ENCODE data around the gene FLVCR2. TPM values are rescaled to one million over a fixed set of nuclear protein-coding genes. Genes with fewer than 3 reads are reported as not detected.

The FLVCR2 gene
- total RNA-seq, 1 donor from 2014 or later: 3.1 TPM

- Mint-ChIP-seq H3K27me3 (ENCODE audit: low read depth, unreplicated experiment) (no peaks in the 10 kb centered on the region), H3K9me3 (ENCODE audit: unreplicated experiment) (peaks cover 18% of the 10 kb centered on the region), H3K4me1 (ENCODE audit: low read depth, unreplicated experiment) (peaks cover 4% of the 10 kb centered on the region), H3K4me3 (ENCODE audit: unreplicated experiment) (no peak overlapping the region), H3K27ac (ENCODE audit: unreplicated experiment) (no peak overlapping the region), H3K36me3 (ENCODE audit: low read depth, unreplicated experiment) (peaks cover 14% of the 10 kb centered on the region)
- peaks cover 3% of the 10 kb centered on the region for H3K9me3 ChIP-seq (ENCODE audit: insufficient read depth, low read depth, low read length)
- TF ChIP-seq CTCF (IDR thresholded peaks at IDR 0.05; ENCODE audit: insufficient read depth, low read depth, low read length): no peak
- TF ChIP-seq EZH2 (IDR thresholded peaks at IDR 0.05; ENCODE audit: insufficient read depth, low read length): no peak
- H3K27me3 ChIP-seq (ENCODE audit: insufficient read depth, low read length): no peaks in the 10 kb centered on the region
- no peaks in the 10 kb centered on the region for H3K79me2 ChIP-seq (ENCODE audit: insufficient read depth, low read length)
- DNase-seq (ENCODE audit: low read depth): no peak
- no peak overlapping the region for H3K4me2 ChIP-seq (ENCODE audit: low read length)
- no peak for FAIRE-seq
- no peak overlapping the region for H3K4me3 ChIP-seq (ENCODE audit: insufficient read depth, low read depth, low read length)
- H3K4me1 ChIP-seq (ENCODE audit: insufficient read depth, low read length): no peaks in the 10 kb centered on the region
- H4K20me1 ChIP-seq (ENCODE audit: insufficient read depth, low read length): no peaks in the 10 kb centered on the region
- H2AFZ ChIP-seq (ENCODE audit: low read depth, low read length): no peak overlapping the region
- no peaks in the 10 kb centered on the region for H3K36me3 ChIP-seq (ENCODE audit: insufficient read depth, low read length)
- H3K27ac ChIP-seq (ENCODE audit: low read depth, low read length): no peak overlapping the region
- no peak overlapping the region for H3K9ac ChIP-seq (ENCODE audit: low read length)
These were observed 11.5 kb downstream of the FLVCR2 start for GRCh38 chr14:75589931-75590330.

- Histone ChIP-seq H3K36me3 (ENCODE audit: insufficient read depth, low read length) (no peaks in the 10 kb centered on the region), H2AFZ (ENCODE audit: low read depth, low read length) (no peak overlapping the region), H3K9ac (ENCODE audit: low read length) (no peak overlapping the region), H4K20me1 (ENCODE audit: insufficient read depth, low read length) (no peaks in the 10 kb centered on the region), H3K27me3 (ENCODE audit: insufficient read depth, low read length) (no peaks in the 10 kb centered on the region), H3K9me3 (ENCODE audit: insufficient read depth, low read depth, low read length) (peaks cover 3% of the 10 kb centered on the region), H3K79me2 (ENCODE audit: insufficient read depth, low read length) (no peaks in the 10 kb centered on the region), H3K4me1 (ENCODE audit: insufficient read depth, low read length) (no peaks in the 10 kb centered on the region), H3K4me3 (ENCODE audit: insufficient read depth, low read depth, low read length) (no peak overlapping the region), H3K27ac (ENCODE audit: low read depth, low read length) (no peak overlapping the region), H3K4me2 (ENCODE audit: low read length) (no peak overlapping the region)
- Mint-ChIP-seq H3K27ac (ENCODE audit: unreplicated experiment) (no peak overlapping the region), H3K4me3 (ENCODE audit: unreplicated experiment) (no peak overlapping the region), H3K9me3 (ENCODE audit: unreplicated experiment) (peaks cover 18% of the 10 kb centered on the region), H3K27me3 (ENCODE audit: low read depth, unreplicated experiment) (no peaks in the 10 kb centered on the region), H3K36me3 (ENCODE audit: low read depth, unreplicated experiment) (peaks cover 16% of the 10 kb centered on the region), H3K4me1 (ENCODE audit: low read depth, unreplicated experiment) (no peaks in the 10 kb centered on the region)
- DNase-seq (ENCODE audit: low read depth) (no peak), FAIRE-seq (no peak)
- TF ChIP-seq EZH2 (IDR thresholded peaks at IDR 0.05; ENCODE audit: insufficient read depth, low read length): no peak
- no peak for TF ChIP-seq CTCF (IDR thresholded peaks at IDR 0.05; ENCODE audit: insufficient read depth, low read depth, low read length)
These were observed 13.0 kb downstream of the FLVCR2 start for GRCh38 chr14:75591331-75591946.

GRCh38 chr14:75591987-75592575 is 13.7 kb downstream of the FLVCR2 start:
- Histone ChIP-seq H4K20me1 (ENCODE audit: insufficient read depth, low read length) (no peaks in the 10 kb centered on the region), H3K36me3 (ENCODE audit: insufficient read depth, low read length) (no peaks in the 10 kb centered on the region), H3K9me3 (ENCODE audit: insufficient read depth, low read depth, low read length) (peaks cover 3% of the 10 kb centered on the region), H3K9ac (ENCODE audit: low read length) (no peak overlapping the region), H3K27ac (ENCODE audit: low read depth, low read length) (no peak overlapping the region), H3K79me2 (ENCODE audit: insufficient read depth, low read length) (no peaks in the 10 kb centered on the region), H3K27me3 (ENCODE audit: insufficient read depth, low read length) (no peaks in the 10 kb centered on the region), H3K4me1 (ENCODE audit: insufficient read depth, low read length) (no peaks in the 10 kb centered on the region), H2AFZ (ENCODE audit: low read depth, low read length) (no peak overlapping the region), H3K4me2 (ENCODE audit: low read length) (no peak overlapping the region), H3K4me3 (ENCODE audit: insufficient read depth, low read depth, low read length) (no peak overlapping the region)
- H3K9me3 Mint-ChIP-seq (ENCODE audit: unreplicated experiment): peaks cover 18% of the 10 kb centered on the region
- H3K27ac Mint-ChIP-seq (ENCODE audit: unreplicated experiment): no peak overlapping the region
- no peaks in the 10 kb centered on the region for H3K4me1 Mint-ChIP-seq (ENCODE audit: low read depth, unreplicated experiment)
- peaks cover 16% of the 10 kb centered on the region for H3K36me3 Mint-ChIP-seq (ENCODE audit: low read depth, unreplicated experiment)
- TF ChIP-seq EZH2 (IDR thresholded peaks at IDR 0.05; ENCODE audit: insufficient read depth, low read length): no peak
- no peak for TF ChIP-seq CTCF (IDR thresholded peaks at IDR 0.05; ENCODE audit: insufficient read depth, low read depth, low read length)
- FAIRE-seq (no peak), DNase-seq (ENCODE audit: low read depth) (no peak)
- H3K4me3 Mint-ChIP-seq (ENCODE audit: unreplicated experiment): no peak overlapping the region
- H3K27me3 Mint-ChIP-seq (ENCODE audit: low read depth, unreplicated experiment): no peaks in the 10 kb centered on the region
